HepG2 (cell line): ENCODE results near the gene DYRK1B. TPM values are rescaled to one million over a fixed set of nuclear protein-coding genes. Genes with fewer than 3 reads are reported as not detected.
"Not testable (repeated sequence)": the region's sequence is repeated elsewhere in the genome, so short reads cannot be mapped to it uniquely, and the experiment has no call there.

Source experiments
- ATAC-seq: fragments of 200-7000 bp; cut with Tn5 transposase; 3 replicates; pipeline ENCODE4 v1.9.1; 2020; ENCODE audit warnings: mild to moderate bottlenecking, moderate library complexity
- BruUV-seq: library from RNA; stranded (reverse); fragments of 400-500 nt; replicated peaks from 2 replicates; lab custom pipeline; 2021; lab: Mats Ljungman, UMichigan
- CTCF ChIA-PET: fragments of 300-600 bp; formaldehyde crosslinking; extraction: SDS; loops from one replicate; lab custom pipeline; 2021; ENCODE audit warnings: low total read pairs, inconsistent platforms, low intra/inter-chr PET ratio; lab: Yijun Ruan, JAX
- POLR2A ChIA-PET: fragments of 350-600 bp; sonication (Branson Sonifier 250); formaldehyde crosslinking; loops from one replicate; lab custom pipeline; 2020; ENCODE audit warnings: antibody characterized with exemption, inconsistent platforms; lab: Yijun Ruan, JAX
- DNase-seq: peaks from one replicate; pipeline ENCODE4 v3.0.0-alpha.2; 2015; ENCODE audit warnings: low spot score
- FAIRE-seq: peaks from 3 replicates; lab custom pipeline; 2011; peaks lifted over from hg19 to GRCh38; lab: Jason Lieb, UNC
- H2AFZ ChIP-seq: one replicate; pipeline ENCODE4 v1.6.1; 2011; ENCODE audit warnings: low read length, inconsistent platforms
- H3K27ac ChIP-seq: fragments of 300-600 bp; 3 replicates; pipeline ENCODE4 v1.8.0; 2011; ENCODE audit warnings: mixed run types, mild to moderate bottlenecking, mixed read lengths, low read length, inconsistent platforms; ENCODE audit not compliant: insufficient read depth; ENCODE audit errors: extremely low read length
- H3K27me3 ChIP-seq, 2 experiments: fragments of 200-600 bp in 1 of 2; 2 replicates in 1 of 2; 3 replicates in 1 of 2; pipeline versions ENCODE4 v1.6.0 to v1.8.0; 2011; ENCODE audit warnings: low read length in 2 of 2, mild to moderate bottlenecking in 2 of 2, moderate library complexity in 2 of 2, inconsistent platforms in 1 of 2; ENCODE audit not compliant: insufficient read depth in 2 of 2, control insufficient read depth in 1 of 2
- H3K36me3 ChIP-seq, 2 experiments: fragments of 200-600 bp in 1 of 2; replicated peaks in 1 of 2; 2 replicates in 1 of 2; 3 replicates in 1 of 2; pipeline versions ENCODE4 v1.5.1 to v1.8.0; 2011; ENCODE audit warnings: low read length in 2 of 2, inconsistent platforms in 1 of 2; ENCODE audit not compliant: insufficient read depth in 2 of 2, control insufficient read depth in 1 of 2
- H3K4me1 ChIP-seq: 2 replicates; pipeline ENCODE4 v1.5.1; 2012; ENCODE audit warnings: low read length, inconsistent platforms; ENCODE audit not compliant: insufficient read depth
- H3K4me2 ChIP-seq: 2 replicates; pipeline ENCODE4 v1.6.0; 2011; ENCODE audit warnings: low read depth, low read length, inconsistent platforms
- H3K4me3 ChIP-seq, 3 experiments: fragments of 200-600 bp in 1 of 3; sonication (generic), shearing (Covaris generic) in 1 of 3; replicated peaks in 1 of 3; 2 replicates each; pipeline ENCODE4 v1.5.1; 2011 to 2016; ENCODE audit warnings: low read length in 3 of 3, inconsistent platforms in 2 of 3, low read depth in 2 of 3, mild to moderate bottlenecking in 2 of 3, control low read depth in 1 of 3, mixed read lengths in 1 of 3; ENCODE audit not compliant: insufficient read depth in 1 of 3
- H3K79me2 ChIP-seq: one replicate; pipeline ENCODE4 v1.6.1; 2011; ENCODE audit warnings: low read length, inconsistent platforms; ENCODE audit not compliant: insufficient read depth
- H3K9ac ChIP-seq: 2 replicates; pipeline ENCODE4 v1.6.0; 2011; ENCODE audit warnings: mild to moderate bottlenecking, low read depth, low read length, inconsistent platforms; ENCODE audit not compliant: insufficient read depth
- H3K9me3 ChIP-seq: 2 replicates; pipeline ENCODE4 v1.5.1; 2012; ENCODE audit warnings: mild to moderate bottlenecking, low read length
- H4K20me1 ChIP-seq: 2 replicates; pipeline ENCODE4 v1.6.0; 2011; ENCODE audit warnings: inconsistent platforms, mild to moderate bottlenecking, low read length, moderate library complexity; ENCODE audit not compliant: insufficient read depth
- HNF4A ChIP-seq: sonication (generic); formaldehyde crosslinking; IDR thresholded peaks from 2 replicates; pipeline ENCODE4 v1.4.0; 2020; ENCODE audit warnings: missing genetic modification reagents
- ZNF30 ChIP-seq: sonication (generic); formaldehyde crosslinking; IDR thresholded peaks from 2 replicates; pipeline ENCODE4 v1.5.0; 2020; ENCODE audit warnings: mild to moderate bottlenecking, missing genetic modification reagents
- WGBS: methylation state at CpG from one replicate; pipeline ENCODE4 v1.1.6; 2017; ENCODE audit warnings: low lambda C conversion rate; 5-methylcytosine and 5-hydroxymethylcytosine counted together
- in situ Hi-C: cut with HindIII; loops from 2 replicates; pipeline ENCODE4 v1.10.0; 2017; ENCODE audit warnings: low pct_unique_long_range_greater_than_20kb; ENCODE audit not compliant: extremely low pct_ligation_motif_present
- intact Hi-C: fragments of 100-400 bp; cut with micrococcal nuclease; formaldehyde crosslinking; loops from one replicate; pipeline ENCODE4 v1.10.0; 2022; ENCODE audit not compliant: unreplicated experiment
- polyA plus RNA-seq, 8 experiments: library from polyadenylated mRNA; depleted of rRNA in 3 of 8; stranded (reverse) in 7 of 8; unstranded in 1 of 8; fragments of >200 nt; fragmentation: Illumina TruSeq in 4 of 8; extraction: Trizol in 4 of 8; gene quantifications; 2 replicates each; pipeline versions ENCODE4 v1.2.1 to v1.2.3, GENCODE V29; 2011 to 2016; ENCODE audit warnings: low read depth in 4 of 8, missing spikeins in 1 of 8, mixed read lengths in 1 of 8; ENCODE audit not compliant: insufficient read depth in 1 of 8
- total RNA-seq, 5 experiments: library from RNA; depleted of rRNA; stranded (reverse); fragments of >200 nt; fragmentation: Illumina TruSeq; extraction: Trizol; gene quantifications; 2 replicates each; pipeline ENCODE4 v1.2.3, GENCODE V29; 2016; ENCODE audit warnings: low read depth in 1 of 5
- TF ChIP-seq, protein P1 (sequence below): sonication (generic); formaldehyde crosslinking; IDR thresholded peaks from 2 replicates; pipeline ENCODE4 v1.4.0; 2020; ENCODE audit warnings: missing genetic modification reagents

Gene DYRK1B
- total and polyA plus RNA-seq, 2 of the 13 experiments (the other 11 are each of a cell fraction or from before 2014, with no cell fraction given), result 0.82 to 1.3 TPM

DNA sequence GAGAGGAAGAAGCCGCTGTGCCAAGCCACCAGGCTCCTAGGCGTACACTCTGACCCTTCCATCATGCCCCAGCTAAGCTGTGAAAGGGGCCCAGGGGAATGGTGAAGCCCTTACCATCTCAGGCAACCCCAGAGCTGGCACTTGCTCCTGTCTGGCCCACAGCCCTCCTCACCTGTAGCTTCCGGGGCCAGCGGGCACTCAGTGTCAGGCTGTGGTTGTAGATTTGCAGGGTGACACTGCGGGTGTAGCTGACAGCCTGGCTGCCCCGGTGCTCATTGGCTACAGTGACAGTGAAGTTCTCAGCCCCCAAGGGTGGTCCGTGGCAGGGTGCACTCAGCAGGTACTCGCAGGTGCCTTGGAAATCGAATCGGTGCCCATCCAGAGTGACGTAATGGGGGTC lies 42.5 kb upstream of the DYRK1B start:
- H3K27me3 ChIP-seq, H3K4me3 ChIP-seq, H3K4me1 ChIP-seq, ATAC-seq, CTCF ChIA-PET, FAIRE-seq, H3K27ac ChIP-seq, H4K20me1 ChIP-seq, DNase-seq, POLR2A ChIA-PET, H3K36me3 ChIP-seq, BruUV-seq, intact Hi-C loops, H2AFZ ChIP-seq, H3K79me2 ChIP-seq, in situ Hi-C loops, H3K4me2 ChIP-seq, H3K9ac ChIP-seq, H3K9me3 ChIP-seq: not testable (repeated sequence)
- WGBS, result 100% methylated on average over 1 of the region's 11 CpGs

DNA sequence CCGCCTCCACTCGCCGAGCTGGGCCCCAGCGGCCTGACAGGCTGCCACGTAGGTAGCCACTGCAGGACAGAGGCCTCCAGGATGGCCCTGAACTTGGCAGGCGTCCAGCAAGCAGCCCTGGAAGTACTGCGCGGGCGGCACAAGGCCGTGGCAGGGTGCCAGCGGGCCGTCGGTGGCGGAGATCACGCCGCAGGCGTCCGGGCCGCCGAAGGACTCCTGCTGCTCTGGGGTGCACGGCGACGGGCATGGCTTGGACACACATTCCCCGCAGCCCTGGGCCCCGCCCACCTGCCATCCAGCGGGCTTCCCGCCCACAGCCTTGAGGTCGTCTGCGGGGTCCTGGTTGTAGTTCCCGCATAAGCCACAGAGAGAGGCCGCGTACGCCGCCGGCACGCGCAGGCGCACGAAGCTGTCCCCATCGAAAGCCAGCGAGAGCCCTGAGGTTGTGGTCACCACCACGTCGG lies 41.5 kb upstream of the DYRK1B start:
- POLR2A ChIA-PET, H3K9ac ChIP-seq, H3K27me3 ChIP-seq, H2AFZ ChIP-seq, H3K27ac ChIP-seq, H4K20me1 ChIP-seq, H3K36me3 ChIP-seq, H3K4me3 ChIP-seq, in situ Hi-C loops, ATAC-seq, BruUV-seq, intact Hi-C loops, DNase-seq, H3K79me2 ChIP-seq, CTCF ChIA-PET, H3K9me3 ChIP-seq, FAIRE-seq, H3K4me2 ChIP-seq, H3K4me1 ChIP-seq: not testable (repeated sequence)
- WGBS, result 97% methylated on average over 9 of the region's 43 CpGs

DNA sequence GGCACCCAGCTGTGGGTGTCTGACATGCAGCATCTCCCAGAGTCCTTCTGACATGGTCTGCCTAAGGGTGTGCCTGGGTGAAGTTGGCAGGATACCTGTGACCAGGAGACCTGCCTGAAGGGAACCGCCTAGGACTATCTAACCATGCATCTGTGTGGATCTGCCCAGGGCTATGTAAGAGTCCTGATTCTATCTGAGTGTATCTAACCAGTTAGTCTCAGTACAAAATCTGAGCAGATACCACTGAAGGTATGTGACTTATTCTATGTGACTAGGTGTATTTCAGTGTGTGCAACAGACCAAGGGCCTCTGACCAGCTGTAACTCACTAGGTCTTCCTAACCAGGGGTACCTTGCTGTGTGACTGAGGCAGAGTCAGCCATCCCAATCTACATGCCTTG lies 40.4 kb upstream of the DYRK1B start:
- no peaks in the 10 kb centered on the region for H3K79me2 ChIP-seq
- no peaks in the 10 kb centered on the region; a peak in 2 of 5 replicates for H3K36me3 ChIP-seq
- H3K9ac ChIP-seq, result no peak overlapping the region
- BruUV-seq, result no TSS peak
- no peaks in the 10 kb centered on the region for H3K9me3 ChIP-seq
- DNase-seq (no peak), ATAC-seq (no peak), FAIRE-seq (no peak)
- intact Hi-C loops (no loop called here), in situ Hi-C loops (no loop called here)
- H4K20me1 ChIP-seq, result no peaks in the 10 kb centered on the region
- ChIA-PET CTCF (no interaction called here), POLR2A (no interaction called here)
- H3K4me1 ChIP-seq, result no peaks in the 10 kb centered on the region
- H2AFZ ChIP-seq, result no peak overlapping the region
- no peak overlapping the region for H3K27ac ChIP-seq
- H3K27me3 ChIP-seq, result no peaks in the 10 kb centered on the region
- H3K4me2 ChIP-seq, result no peak overlapping the region
- TF ChIP-seq ZNF30, result no peak
- TF ChIP-seq, protein P1, sequence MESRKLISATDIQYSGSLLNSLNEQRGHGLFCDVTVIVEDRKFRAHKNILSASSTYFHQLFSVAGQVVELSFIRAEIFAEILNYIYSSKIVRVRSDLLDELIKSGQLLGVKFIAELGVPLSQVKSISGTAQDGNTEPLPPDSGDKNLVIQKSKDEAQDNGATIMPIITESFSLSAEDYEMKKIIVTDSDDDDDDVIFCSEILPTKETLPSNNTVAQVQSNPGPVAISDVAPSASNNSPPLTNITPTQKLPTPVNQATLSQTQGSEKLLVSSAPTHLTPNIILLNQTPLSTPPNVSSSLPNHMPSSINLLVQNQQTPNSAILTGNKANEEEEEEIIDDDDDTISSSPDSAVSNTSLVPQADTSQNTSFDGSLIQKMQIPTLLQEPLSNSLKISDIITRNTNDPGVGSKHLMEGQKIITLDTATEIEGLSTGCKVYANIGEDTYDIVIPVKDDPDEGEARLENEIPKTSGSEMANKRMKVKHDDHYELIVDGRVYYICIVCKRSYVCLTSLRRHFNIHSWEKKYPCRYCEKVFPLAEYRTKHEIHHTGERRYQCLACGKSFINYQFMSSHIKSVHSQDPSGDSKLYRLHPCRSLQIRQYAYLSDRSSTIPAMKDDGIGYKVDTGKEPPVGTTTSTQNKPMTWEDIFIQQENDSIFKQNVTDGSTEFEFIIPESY (CRISPR knock-in tag), result no peak
- no peak for TF ChIP-seq HNF4A (CRISPR knock-in tag)
- H3K4me3 ChIP-seq, result no peak overlapping the region
- WGBS, result no CpG with 5 or more reads among the region's 1 CpG
